B cell (primary cell): ENCODE results near the gene PALB2. TPM values are rescaled to one million over a fixed set of nuclear protein-coding genes. Genes with fewer than 3 reads are reported as not detected.
"Not testable (repeated sequence)": the region's sequence is repeated elsewhere in the genome, so short reads cannot be mapped to it uniquely, and the experiment has no call there.

Experiments used
- ATAC-seq: fragments of 200-7000 bp; cut with Tn5 transposase; one replicate; pipeline ENCODE4 v1.10.0; 2021; ENCODE audit warnings: low read depth, mild to moderate bottlenecking, moderate number of reproducible peaks, moderate library complexity
- CTCF ChIA-PET: fragments of 350-600 bp; sonication (Branson Sonifier 250); formaldehyde crosslinking; loops from one replicate; lab custom pipeline; 2021; ENCODE audit warnings: antibody characterized with exemption, inconsistent platforms; lab: Charles Lee
- POLR2A ChIA-PET: fragments of 350-600 bp; sonication (Branson Sonifier 250); formaldehyde crosslinking; loops from one replicate; lab custom pipeline; 2021; ENCODE audit warnings: antibody characterized with exemption; lab: Charles Lee
- DNase-seq: peaks from one replicate; pipeline ENCODE4 v3.0.0; 2013
- H2AFZ ChIP-seq: 2 replicates; pipeline ENCODE4 v1.6.1; 2012; ENCODE audit warnings: mild to moderate bottlenecking, low read depth, low read length; ENCODE audit not compliant: insufficient read depth, poor library complexity, severe bottlenecking
- H3K27ac ChIP-seq, 2 donors: 1 replicate in 1 of 2; 2 replicates in 1 of 2; pipeline ENCODE4 v1.5.1; 2012 to 2013; ENCODE audit warnings: low read length in 2 of 2, mild to moderate bottlenecking in 2 of 2, moderate library complexity in 1 of 2
- H3K27me3 ChIP-seq, 4 experiments: fragments of 200-600 bp in 1 of 4; sonication (generic) in 1 of 4; replicated peaks in 1 of 4; 1 replicate in 2 of 4; 2 replicates in 2 of 4; pipeline versions ENCODE4 v1.6.1 to v1.7.0; 2013 to 2016; ENCODE audit warnings: low read length in 3 of 4, mild to moderate bottlenecking in 2 of 4, mixed read lengths in 1 of 4, moderate library complexity in 1 of 4; ENCODE audit not compliant: insufficient read depth in 4 of 4, control insufficient read depth in 3 of 4; ENCODE audit errors: control extremely low read depth in 1 of 4
- H3K36me3 ChIP-seq, 2 experiments: replicated peaks in 1 of 2; 1 replicate in 1 of 2; 2 replicates in 1 of 2; pipeline versions ENCODE4 v1.6.1 to v1.7.1; 2013; ENCODE audit warnings: low read length in 1 of 2; ENCODE audit not compliant: insufficient read depth in 2 of 2, control insufficient read depth in 1 of 2; ENCODE audit errors: control extremely low read depth in 1 of 2, extremely low read depth in 1 of 2
- H3K4me1 ChIP-seq, 2 donors: fragments of 200-600 bp in 1 of 2; sonication (generic) in 1 of 2; 1 replicate in 1 of 2; 2 replicates in 1 of 2; pipeline versions ENCODE4 v1.5.1 to v1.6.1; 2013 to 2017; ENCODE audit warnings: low read length in 2 of 2; ENCODE audit not compliant: control insufficient read depth in 2 of 2, insufficient read depth in 2 of 2
- H3K4me2 ChIP-seq: replicated peaks from 2 replicates; pipeline ENCODE3; 2012; ENCODE audit warnings: mild to moderate bottlenecking, low read depth, low read length; ENCODE audit not compliant: poor library complexity, severe bottlenecking
- H3K4me3 ChIP-seq, 5 experiments: fragments of 200-600 bp in 1 of 5; sonication (generic) in 1 of 5; 1 replicate in 3 of 5; 2 replicates in 2 of 5; pipeline versions ENCODE4 v1.5.1 to v1.7.0; 2011 to 2016; ENCODE audit warnings: low read length in 4 of 5, mild to moderate bottlenecking in 4 of 5, low read depth in 2 of 5, control low read depth in 1 of 5, moderate library complexity in 1 of 5; ENCODE audit not compliant: insufficient read depth in 1 of 5; ENCODE audit errors: control extremely low read depth in 1 of 5, extremely low read depth in 1 of 5
- H3K79me2 ChIP-seq: fragments of 200-600 bp; sonication (generic); one replicate; pipeline ENCODE4 v1.6.0; 2016; ENCODE audit warnings: low read length; ENCODE audit not compliant: control insufficient read depth, insufficient read depth
- H3K9ac ChIP-seq: fragments of 200-600 bp; sonication (generic); 2 replicates; pipeline ENCODE4 v1.6.1; 2017; ENCODE audit warnings: mild to moderate bottlenecking, low read length, moderate library complexity
- H3K9me3 ChIP-seq, 3 donors: one replicate each; pipeline versions ENCODE4 v1.6.1 to v1.7.1; 2013; ENCODE audit warnings: low read length in 2 of 3; ENCODE audit not compliant: control insufficient read depth in 2 of 3, insufficient read depth in 1 of 3; ENCODE audit errors: control extremely low read depth in 1 of 3
- H4K20me1 ChIP-seq: 2 replicates; pipeline ENCODE4 v1.6.0; 2012; ENCODE audit warnings: mild to moderate bottlenecking, low read length; ENCODE audit not compliant: insufficient read depth, control insufficient read depth, poor library complexity, severe bottlenecking
- H3K27ac Mint-ChIP-seq: one replicate; pipeline ENCODE4 v1.8.0; 2021; ENCODE audit warnings: mixed read lengths
- H3K27me3 Mint-ChIP-seq: one replicate; pipeline ENCODE4 v1.8.0; 2021; ENCODE audit warnings: mixed read lengths
- H3K4me1 Mint-ChIP-seq: one replicate; pipeline ENCODE4 v1.8.0; 2021; ENCODE audit warnings: mixed read lengths
- H3K4me3 Mint-ChIP-seq: one replicate; pipeline ENCODE4 v1.8.0; 2021; ENCODE audit warnings: mixed read lengths
- H3K9me3 Mint-ChIP-seq: one replicate; pipeline ENCODE4 v1.8.0; 2022; ENCODE audit warnings: mixed read lengths; ENCODE audit not compliant: insufficient read depth
- CTCF ChIP-seq: fragments of 200-600 bp; IDR thresholded peaks from one replicate; pipeline ENCODE4 v1.8.0; 2022; ENCODE audit warnings: antibody characterized with exemption, mild to moderate bottlenecking
- EZH2 ChIP-seq: IDR thresholded peaks from 2 replicates; pipeline ENCODE4 v1.6.1; 2012; ENCODE audit warnings: borderline replicate concordance, low read depth, mild to moderate bottlenecking, moderate library complexity, low read length; ENCODE audit not compliant: insufficient read depth, poor library complexity, severe bottlenecking
- WGBS: methylation state at CpG from one replicate; pipeline ENCODE4 v1.1.5; 2013; ENCODE audit warnings: missing lambda C conversion rate; ENCODE audit not compliant: insufficient coverage; 5-methylcytosine and 5-hydroxymethylcytosine counted together
- intact Hi-C: fragments of 100-400 bp; cut with micrococcal nuclease; formaldehyde crosslinking; loops from one replicate; pipeline ENCODE4 v1.10.0; 2022
- polyA plus RNA-seq: library from polyadenylated mRNA; depleted of rRNA; stranded (reverse); fragments of >200 nt; gene quantifications from 2 replicates; pipeline ENCODE4 v1.2.3, GENCODE V29; 2012
- total RNA-seq, 2 donors: library from RNA; stranded (reverse); fragments of 120-200 nt in 1 of 2; gene quantifications; 1 replicate in 1 of 2; 2 replicates in 1 of 2; pipeline versions ENCODE4 v1.2.3 to v1.2.4, GENCODE V29; 2013 to 2022

PALB2 gene
- total and polyA plus RNA-seq, 2 donors (not counting 1 experiment from before 2014, with no cell fraction given): 3.6 to 16.3 TPM

GRCh38 chr16:23610905-23611304 lies 30.2 kb downstream of the PALB2 start:
- H4K20me1 ChIP-seq, ATAC-seq, POLR2A ChIA-PET, DNase-seq, H2AFZ ChIP-seq, H3K4me2 ChIP-seq, H3K9ac ChIP-seq, H3K79me2 ChIP-seq, intact Hi-C loops, H3K4me3 Mint-ChIP-seq, H3K27me3 ChIP-seq, H3K27ac Mint-ChIP-seq, H3K4me1 Mint-ChIP-seq, H3K9me3 ChIP-seq, H3K27ac ChIP-seq, H3K4me1 ChIP-seq, H3K9me3 Mint-ChIP-seq, H3K4me3 ChIP-seq, H3K27me3 Mint-ChIP-seq: not testable (repeated sequence)
- CTCF ChIA-PET: interaction anchor here (0.7 kb wide), 1 partner anchor 19 kb away, joined by 3 read pairs; no protein-coding TSS in a partner anchor
- H3K36me3 ChIP-seq: peaks cover 2 to 20% of the 10 kb centered on the region in 2 experiments
- WGBS: 95% methylated on average over 4 of the region's 6 CpGs

- Histone ChIP-seq H3K27ac (no peak overlapping the region), H2AFZ (no peak overlapping the region), H3K9ac (no peak overlapping the region), H3K9me3 (no peaks in the 10 kb centered on the region), H3K27me3 (no peaks in the 10 kb centered on the region), H4K20me1 (no peaks in the 10 kb centered on the region), H3K4me3 (no peak overlapping the region), H3K79me2 (no peaks in the 10 kb centered on the region), H3K4me2 (no peak overlapping the region), H3K4me1 (no peaks in the 10 kb centered on the region), H3K36me3 (peaks cover 2 to 25% of the 10 kb centered on the region in 2 experiments)
- H3K27me3 Mint-ChIP-seq: no peaks in the 10 kb centered on the region
- no peaks in the 10 kb centered on the region for H3K4me1 Mint-ChIP-seq
- intact Hi-C loops: no loop called here
- H3K27ac Mint-ChIP-seq: no peak overlapping the region
- no peak for TF ChIP-seq CTCF
- no peak for TF ChIP-seq EZH2
- ChIA-PET POLR2A (no interaction called here), CTCF (no interaction called here)
- DNase-seq (no peak), ATAC-seq (no peak)
- H3K9me3 Mint-ChIP-seq: no peaks in the 10 kb centered on the region
- WGBS: no CpG with 5 or more reads among the region's 1 CpG
- no peak overlapping the region for H3K4me3 Mint-ChIP-seq
These were observed 31.2 kb downstream of the PALB2 start for GRCh38 chr16:23609929-23610328.
